Measurements from ENCODE around the gene TSPAN12.

- TF ChIP-seq, protein P1, sequence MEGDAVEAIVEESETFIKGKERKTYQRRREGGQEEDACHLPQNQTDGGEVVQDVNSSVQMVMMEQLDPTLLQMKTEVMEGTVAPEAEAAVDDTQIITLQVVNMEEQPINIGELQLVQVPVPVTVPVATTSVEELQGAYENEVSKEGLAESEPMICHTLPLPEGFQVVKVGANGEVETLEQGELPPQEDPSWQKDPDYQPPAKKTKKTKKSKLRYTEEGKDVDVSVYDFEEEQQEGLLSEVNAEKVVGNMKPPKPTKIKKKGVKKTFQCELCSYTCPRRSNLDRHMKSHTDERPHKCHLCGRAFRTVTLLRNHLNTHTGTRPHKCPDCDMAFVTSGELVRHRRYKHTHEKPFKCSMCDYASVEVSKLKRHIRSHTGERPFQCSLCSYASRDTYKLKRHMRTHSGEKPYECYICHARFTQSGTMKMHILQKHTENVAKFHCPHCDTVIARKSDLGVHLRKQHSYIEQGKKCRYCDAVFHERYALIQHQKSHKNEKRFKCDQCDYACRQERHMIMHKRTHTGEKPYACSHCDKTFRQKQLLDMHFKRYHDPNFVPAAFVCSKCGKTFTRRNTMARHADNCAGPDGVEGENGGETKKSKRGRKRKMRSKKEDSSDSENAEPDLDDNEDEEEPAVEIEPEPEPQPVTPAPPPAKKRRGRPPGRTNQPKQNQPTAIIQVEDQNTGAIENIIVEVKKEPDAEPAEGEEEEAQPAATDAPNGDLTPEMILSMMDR (IDR thresholded peaks at IDR 0.05): no peak
- no peak for TF ChIP-seq POLR2A (IDR thresholded peaks at IDR 0.05)
These were observed 1.2 kb downstream of the TSPAN12 start for GRCh38 chr7:120856621-120857352.
